HEK293 (cell line): ENCODE measurements around the gene SMCHD1.

Experiments
- MYNN ChIP-seq: fragments of 450-650 bp; formaldehyde crosslinking; IDR thresholded peaks from 2 replicates; pipeline ENCODE4 v1.5.1; 2016; ENCODE audit warnings: missing biosample characterization, missing genetic modification characterization, borderline replicate concordance
- SP7 ChIP-seq: fragments of 450-650 bp; formaldehyde crosslinking; IDR thresholded peaks from 2 replicates; pipeline ENCODE4 v1.5.1; 2016; ENCODE audit warnings: missing biosample characterization, missing genetic modification characterization
- TF ChIP-seq, protein P1 (sequence below): fragments of 450-650 bp; formaldehyde crosslinking; IDR thresholded peaks from 2 replicates; pipeline ENCODE4 v1.5.1; 2016; ENCODE audit warnings: missing biosample characterization, missing genetic modification characterization

DNA sequence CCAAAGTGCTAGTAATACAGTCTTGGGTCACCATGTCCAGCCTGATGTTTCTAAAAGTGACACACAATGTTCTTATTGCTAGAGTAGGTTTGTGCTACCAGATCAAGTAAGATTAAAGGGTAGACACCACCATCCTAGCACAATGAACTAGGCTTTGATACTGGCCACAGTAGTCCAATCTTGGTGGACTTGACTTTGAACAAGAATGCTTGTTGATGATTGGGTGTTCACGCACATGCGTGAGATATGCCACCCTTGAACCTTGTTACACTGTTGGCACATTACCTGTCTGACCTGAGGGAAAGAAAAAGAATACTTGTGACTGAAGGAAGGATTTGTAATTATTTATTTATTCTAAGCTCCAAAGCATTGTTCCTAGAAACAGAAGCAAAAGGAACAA lies 119.1 kb downstream of the SMCHD1 start:
- TF ChIP-seq, protein P1, sequence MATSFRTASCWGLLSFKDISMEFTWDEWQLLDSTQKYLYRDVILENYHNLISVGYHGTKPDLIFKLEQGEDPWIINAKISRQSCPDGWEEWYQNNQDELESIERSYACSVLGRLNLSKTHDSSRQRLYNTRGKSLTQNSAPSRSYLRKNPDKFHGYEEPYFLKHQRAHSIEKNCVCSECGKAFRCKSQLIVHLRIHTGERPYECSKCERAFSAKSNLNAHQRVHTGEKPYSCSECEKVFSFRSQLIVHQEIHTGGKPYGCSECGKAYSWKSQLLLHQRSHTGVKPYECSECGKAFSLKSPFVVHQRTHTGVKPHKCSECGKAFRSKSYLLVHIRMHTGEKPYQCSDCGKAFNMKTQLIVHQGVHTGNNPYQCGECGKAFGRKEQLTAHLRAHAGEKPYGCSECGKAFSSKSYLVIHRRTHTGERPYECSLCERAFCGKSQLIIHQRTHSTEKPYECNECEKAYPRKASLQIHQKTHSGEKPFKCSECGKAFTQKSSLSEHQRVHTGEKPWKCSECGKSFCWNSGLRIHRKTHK (tag by site-specific recombination) = no peak
- TF ChIP-seq MYNN (no peak), SP7 (tag by site-specific recombination) (no peak)
